ENCODE measurements around the gene F3.

F3 gene

GRCh38 chr1:94543001-94543400 is 1.4 kb upstream of the F3 start:
- TF ChIP-seq CTCF (IDR thresholded peaks at IDR 0.05; ENCODE audit: control extremely low read depth, extremely low read depth, low read depth, missing control alignments) = no peak
- ChIA-PET CTCF (interaction anchor here (2.2 kb wide), 1 partner anchor 263 kb away, joined by 6 read pairs; no protein-coding TSS in a partner anchor), POLR2A (no interaction called here)
- DNase-seq (ENCODE audit: extremely low spot score) = no peak

GRCh38 chr1:94542088-94542870 is 720 bp upstream of the F3 start:
- peak; percentile 20 for DNase-seq (ENCODE audit: extremely low spot score)
- ChIA-PET CTCF (interaction anchor here (2.2 kb wide), 1 partner anchor 263 kb away, joined by 6 read pairs; no protein-coding TSS in a partner anchor), POLR2A (no interaction called here)
- TF ChIP-seq CTCF (IDR thresholded peaks at IDR 0.05; ENCODE audit: control extremely low read depth, extremely low read depth, low read depth, missing control alignments) = no peak

- no peak for TF ChIP-seq CTCF (IDR thresholded peaks at IDR 0.05; ENCODE audit: control extremely low read depth, extremely low read depth, low read depth, missing control alignments)
Measured at GRCh38 chr1:94540440-94541245, 916 bp downstream of the F3 start.

GRCh38 chr1:94539496-94539895 is 2.1 kb downstream of the F3 start:
- POLR2A ChIA-PET = no interaction called here
- CTCF ChIA-PET = interaction anchor here (1.6 kb wide), 2 partner anchors 17 to 266 kb away, joined by 4 to 8 read pairs; no protein-coding TSS in a partner anchor
- no peak for DNase-seq (ENCODE audit: extremely low spot score)
- no peak for TF ChIP-seq CTCF (IDR thresholded peaks at IDR 0.05; ENCODE audit: control extremely low read depth, extremely low read depth, low read depth, missing control alignments)

More at GRCh38 chr1:94540440-94541245, 916 bp downstream of the F3 start:
- CTCF ChIA-PET = interaction anchor here (1.2 to 1.6 kb wide), 3 partner anchors 16 to 265 kb away, joined by 3 to 8 read pairs (median 4); no protein-coding TSS in a partner anchor
- POLR2A ChIA-PET = no interaction called here
- DNase-seq (ENCODE audit: extremely low spot score) = no peak

- no peak for TF ChIP-seq CTCF (IDR thresholded peaks at IDR 0.05; ENCODE audit: control extremely low read depth, extremely low read depth, low read depth, missing control alignments)
- ChIA-PET POLR2A (no interaction called here), CTCF (no interaction called here)
- no peak for DNase-seq (ENCODE audit: extremely low spot score)
Measured at GRCh38 chr1:94538243-94538827, 3.2 kb downstream of the F3 start.

GRCh38 chr1:94537254-94537653 is 4.3 kb downstream of the F3 start:
- no peak for DNase-seq (ENCODE audit: extremely low spot score)
- ChIA-PET POLR2A (no interaction called here), CTCF (no interaction called here)
- no peak for TF ChIP-seq CTCF (IDR thresholded peaks at IDR 0.05; ENCODE audit: control extremely low read depth, extremely low read depth, low read depth, missing control alignments)
